ENCODE results near the gene GRK3.

GRK3 gene

DNA sequence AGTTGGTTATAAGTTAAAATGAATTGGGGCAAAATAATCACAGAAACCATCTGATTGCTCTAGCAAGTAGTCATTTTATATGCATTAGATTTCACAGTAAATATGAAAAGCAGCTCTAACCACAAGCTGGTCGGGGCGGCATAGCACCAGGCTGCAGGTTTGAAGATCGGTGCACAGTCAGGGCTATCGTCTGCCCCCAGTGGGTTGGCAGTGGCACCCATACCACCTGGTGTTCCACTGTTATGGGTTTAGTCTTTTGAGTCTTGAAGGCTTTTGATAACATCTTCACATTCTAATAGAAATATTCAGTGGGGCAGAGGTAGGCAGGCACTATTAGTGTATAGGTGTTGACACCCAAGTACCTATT, 62.1 kb downstream of the GRK3 start:
- no peak for DNase-seq (ENCODE audit: low read depth)

DNA sequence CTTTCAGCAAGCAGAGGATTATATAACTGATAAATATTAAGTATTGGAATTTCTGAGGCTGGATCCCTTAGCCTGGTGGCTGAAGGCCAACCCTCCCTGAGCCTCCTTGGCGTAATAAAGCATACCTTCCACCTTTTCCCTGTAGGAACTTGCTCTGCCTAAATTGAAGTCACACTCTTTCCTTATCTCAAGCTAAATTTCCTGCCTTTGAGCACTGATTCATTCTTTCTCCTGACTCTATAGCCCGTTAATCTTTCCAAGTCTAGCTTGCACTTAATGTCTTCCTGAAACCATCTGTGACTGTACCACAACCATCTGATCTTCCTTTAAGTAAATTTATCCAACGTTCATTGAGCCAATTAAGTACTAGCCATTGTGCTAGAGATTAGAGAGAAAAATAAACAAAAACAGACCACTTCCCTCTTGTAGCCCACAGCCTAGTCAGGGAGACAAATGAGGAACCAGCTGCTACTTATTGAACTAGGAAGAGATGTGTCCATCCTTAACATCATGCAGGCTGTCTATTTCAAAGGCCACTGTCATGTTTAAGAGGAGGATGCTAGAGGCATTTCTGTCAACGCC, 62.9 kb downstream of the GRK3 start:
- DNase-seq (ENCODE audit: low read depth) = no peak

DNA sequence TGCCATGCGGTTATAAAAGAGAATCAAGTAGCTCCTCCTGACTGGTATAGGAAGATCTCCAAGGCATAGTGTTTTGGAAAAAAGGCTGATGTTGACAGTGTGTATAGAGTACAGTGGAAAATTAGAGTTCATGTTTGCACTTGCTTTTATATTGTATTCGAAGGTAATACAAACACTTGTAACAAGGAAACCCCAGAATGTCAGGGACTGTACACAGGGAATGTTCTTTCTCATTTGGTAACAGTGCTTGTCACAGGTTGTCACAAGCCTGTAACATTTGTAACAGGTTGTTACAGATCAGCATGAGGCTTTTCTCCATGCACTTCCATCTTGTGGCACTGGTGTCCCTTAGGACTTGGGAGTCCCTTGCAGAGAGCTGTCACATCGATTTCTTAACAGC, 64.0 kb downstream of the GRK3 start:
- no peak for DNase-seq (ENCODE audit: low read depth)

DNA sequence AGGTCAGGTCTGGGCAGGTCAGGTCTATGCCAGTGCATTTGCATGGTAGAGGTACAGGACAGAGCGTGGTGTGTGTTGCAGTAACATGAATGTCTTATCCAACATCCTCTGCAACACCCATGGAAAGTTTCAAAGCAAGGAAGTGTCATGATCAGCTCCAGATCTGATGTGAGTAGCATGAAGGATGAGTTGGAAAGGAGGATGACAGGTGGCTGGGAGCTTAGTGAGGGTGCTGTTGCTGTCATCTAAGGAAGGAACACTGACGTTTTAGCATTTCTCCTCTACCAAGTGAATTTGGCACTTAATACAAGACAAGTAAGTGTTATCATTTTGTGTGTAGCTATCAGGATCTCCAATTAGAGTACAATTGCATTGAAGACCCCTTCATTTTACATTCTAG, 65.1 kb downstream of the GRK3 start:
- DNase-seq (ENCODE audit: low read depth) = no peak

DNA sequence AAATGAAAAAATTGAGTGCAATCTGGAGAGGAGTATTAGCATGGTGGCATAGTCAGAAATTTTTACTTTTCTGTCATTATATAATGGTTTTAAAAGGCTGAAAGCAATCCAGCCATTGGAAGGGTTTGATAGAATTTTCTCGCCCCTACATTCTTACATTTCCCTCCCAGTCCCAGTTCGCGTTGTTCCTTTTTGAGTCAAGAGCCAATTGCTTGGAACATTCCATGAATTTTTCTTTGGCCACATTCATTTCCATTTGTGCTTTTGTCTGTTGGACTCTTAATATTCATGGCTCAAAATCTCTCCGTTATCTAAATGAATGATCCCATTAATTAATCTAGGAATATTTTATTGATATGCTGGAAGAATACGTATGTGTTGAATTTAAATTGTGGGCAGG, 66.0 kb downstream of the GRK3 start:
- peak; percentile 19 for DNase-seq (ENCODE audit: low read depth)

DNA sequence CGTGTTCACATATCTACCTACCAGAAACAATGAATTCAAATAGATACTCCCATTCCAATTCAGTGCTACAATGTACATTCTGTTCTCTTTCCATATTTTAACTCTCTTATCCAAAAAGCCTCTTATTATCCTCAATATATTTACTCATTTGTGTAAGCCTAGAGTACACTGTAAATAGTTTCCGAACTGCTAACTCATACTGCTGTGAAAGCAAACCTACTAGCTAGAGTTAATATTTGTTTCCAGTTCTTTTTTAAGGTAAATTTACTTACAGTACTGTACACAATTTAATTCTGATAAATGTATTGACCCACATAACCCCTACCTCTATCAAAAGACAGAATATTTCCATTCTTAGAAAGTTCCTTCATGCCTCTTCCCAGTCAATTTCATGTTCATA, 71.8 kb downstream of the GRK3 start:
- no peak for DNase-seq (ENCODE audit: low read depth)

DNA sequence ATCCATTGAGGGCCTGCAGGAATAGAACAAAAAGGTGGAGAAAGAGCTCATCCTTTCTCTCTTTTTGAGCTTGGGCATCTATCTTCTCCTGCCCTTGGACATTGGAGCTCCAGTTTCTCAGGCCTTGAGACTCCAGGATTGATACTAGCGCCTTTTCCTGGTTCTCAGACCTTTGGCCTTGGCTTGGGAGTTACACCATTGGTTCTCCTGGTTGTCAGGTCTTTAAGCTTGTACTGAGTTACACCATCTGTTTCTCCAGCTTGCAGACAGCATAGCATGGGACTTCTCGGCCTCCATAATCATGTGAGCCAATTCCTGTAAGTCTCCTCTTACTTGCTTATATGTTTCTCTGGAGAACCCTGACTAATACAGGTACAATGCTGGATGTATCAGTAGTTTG, 72.6 kb downstream of the GRK3 start:
- no peak for DNase-seq (ENCODE audit: low read depth)

DNA sequence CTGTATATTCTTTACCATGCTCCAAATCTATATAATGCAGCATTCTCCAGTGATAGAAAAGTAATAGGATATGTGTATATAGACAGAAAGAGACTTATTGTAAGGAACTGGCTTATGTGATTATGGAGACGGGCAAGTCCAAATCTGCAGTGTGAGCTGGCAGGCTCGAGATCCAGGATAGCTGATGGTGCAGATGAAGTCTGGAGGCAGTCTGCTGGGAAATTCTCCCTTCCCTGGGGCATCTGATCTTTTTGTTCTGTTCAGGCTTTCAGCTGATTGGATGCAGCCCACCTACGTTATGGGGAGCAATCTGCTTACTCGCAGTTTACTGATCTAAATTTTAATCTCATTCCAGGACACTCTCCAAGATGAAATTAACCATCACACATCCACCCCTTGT, 73.2 kb downstream of the GRK3 start:
- DNase-seq (ENCODE audit: low read depth) = no peak

DNA sequence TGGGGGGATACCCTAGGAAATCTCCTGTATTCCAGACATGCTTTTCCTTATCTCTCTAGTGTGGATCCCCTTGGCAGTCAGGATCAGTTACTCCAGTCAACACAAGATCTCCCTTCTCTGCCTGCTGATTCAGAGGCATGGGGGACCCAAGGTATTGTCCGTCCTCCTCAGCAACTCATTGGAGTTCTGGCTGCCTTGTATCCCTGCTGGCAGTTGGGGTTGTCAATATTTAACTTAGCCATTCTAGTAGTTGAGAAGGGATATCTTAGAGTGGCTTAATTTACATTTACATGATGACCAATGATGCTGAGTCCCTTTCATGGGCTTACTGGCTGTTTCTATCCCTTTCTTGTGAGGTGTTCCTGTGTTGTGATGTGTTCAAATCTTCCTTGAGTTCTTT, 74.2 kb downstream of the GRK3 start:
- DNase-seq (ENCODE audit: low read depth) = no peak

DNA sequence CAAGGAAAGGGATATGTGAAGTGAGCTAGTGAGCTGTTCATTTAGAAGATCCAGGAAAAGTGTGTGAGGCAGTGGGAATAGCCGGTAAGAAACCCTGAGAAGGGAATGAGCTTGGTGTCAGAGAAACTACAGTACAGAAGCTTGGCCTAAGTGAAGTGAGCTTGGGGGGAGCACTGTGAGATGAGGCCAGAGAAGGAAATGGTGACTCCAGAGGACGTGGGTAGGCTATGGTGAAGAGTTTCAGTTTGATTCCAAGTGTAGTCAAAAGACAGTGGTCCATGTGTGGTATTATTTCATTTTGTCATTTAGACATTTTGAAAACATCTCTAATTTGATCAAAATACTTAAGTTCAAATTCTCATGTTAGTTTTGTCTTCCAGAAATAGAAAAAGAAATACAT, 77.2 kb downstream of the GRK3 start:
- DNase-seq (ENCODE audit: low read depth) = no peak

DNA sequence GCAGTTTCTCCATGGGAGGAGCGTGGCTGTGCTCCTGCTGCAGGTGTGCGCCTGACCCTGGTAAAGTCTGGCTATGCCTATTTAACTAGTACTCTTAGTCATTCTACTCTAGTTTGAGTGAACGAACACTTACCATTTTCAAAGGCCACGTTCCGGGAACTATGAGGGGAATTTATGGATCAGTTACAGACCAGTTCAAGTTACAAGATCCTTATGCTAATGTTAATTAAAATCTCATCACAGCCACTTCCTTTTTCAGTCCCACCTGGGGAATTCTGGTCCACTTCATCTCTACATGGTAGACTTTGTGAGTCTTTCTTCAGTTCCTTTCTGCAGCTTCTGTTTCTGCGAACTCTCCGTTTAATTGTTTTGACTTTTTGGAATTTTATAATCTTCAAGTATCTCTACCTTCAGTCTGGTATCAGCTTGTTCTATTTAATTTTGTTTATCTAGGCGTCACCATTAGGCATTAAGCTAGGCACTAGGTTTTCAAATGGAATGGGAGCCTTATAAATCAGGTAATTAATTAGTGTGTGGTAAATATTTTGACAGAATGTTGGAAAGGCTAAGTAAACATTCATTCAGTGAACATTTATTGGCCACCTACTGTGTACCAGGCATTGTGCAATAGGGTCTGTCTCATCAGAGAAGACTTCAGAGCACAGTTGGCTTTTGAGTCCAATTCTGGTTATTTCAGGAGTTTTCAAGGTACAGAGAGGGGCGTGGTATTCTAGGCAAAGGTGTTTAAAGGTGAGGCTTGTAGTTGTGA, 78.9 kb downstream of the GRK3 start:
- DNase-seq (ENCODE audit: low read depth) = no peak

DNA sequence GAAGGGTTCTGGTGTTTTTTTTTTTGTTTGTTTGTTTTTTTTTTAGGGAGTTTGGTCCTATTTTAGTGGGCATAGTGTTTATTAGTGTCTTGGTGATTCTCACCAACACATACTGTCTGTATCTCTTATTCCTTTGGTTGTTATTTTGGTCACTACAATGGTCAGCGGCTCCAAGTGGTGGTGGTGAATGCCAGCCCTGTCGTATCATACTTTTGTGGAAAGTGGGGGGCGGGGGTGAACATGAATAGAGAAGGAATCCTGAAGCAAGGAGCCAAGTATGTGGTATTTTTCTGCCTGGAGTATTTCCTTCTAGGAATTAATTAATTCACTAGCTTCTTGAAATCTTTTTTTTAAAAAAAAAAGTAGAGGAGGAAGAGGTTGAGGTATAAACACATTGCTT, 79.6 kb downstream of the GRK3 start:
- DNase-seq (ENCODE audit: low read depth) = no peak

DNA sequence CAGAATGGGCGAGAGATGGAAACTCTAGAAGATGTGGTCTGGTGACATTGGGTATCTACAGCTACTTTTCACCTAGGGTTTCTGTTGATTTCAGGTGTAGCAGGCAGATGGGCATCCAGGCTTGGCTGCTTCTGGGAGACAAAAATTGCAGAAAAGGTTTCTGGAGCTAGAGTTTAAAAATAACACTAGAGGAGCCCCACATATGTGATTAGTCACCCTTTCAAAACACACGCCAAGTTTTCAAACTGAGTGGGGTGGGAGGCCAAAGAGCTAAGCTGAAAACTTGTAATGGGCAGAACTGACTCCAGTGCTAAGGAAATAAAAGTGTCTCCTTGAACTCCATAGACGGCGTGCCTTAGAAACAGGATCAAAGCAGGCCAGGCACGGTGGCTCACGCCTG, 80.8 kb downstream of the GRK3 start:
- DNase-seq (ENCODE audit: low read depth) = peak; percentile 22

DNA sequence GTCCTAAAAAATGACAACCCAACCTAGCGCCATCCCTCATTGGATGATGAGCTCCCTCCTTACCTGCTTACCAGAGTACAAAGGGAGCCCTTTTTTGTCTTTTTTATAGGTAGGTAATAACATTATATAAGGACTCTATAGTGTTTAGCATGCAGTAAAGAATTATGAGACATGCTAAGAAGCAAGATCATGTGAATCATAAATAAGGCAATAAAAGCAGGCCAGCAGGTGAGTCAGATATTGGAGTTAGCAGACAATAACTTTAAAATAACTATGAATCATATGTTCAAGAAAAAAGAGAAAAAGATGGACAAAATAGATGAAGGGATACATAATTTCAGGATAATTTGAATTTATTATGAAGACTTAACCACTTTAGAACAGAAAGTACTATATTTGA, 81.5 kb downstream of the GRK3 start:
- DNase-seq (ENCODE audit: low read depth) = no peak

DNA sequence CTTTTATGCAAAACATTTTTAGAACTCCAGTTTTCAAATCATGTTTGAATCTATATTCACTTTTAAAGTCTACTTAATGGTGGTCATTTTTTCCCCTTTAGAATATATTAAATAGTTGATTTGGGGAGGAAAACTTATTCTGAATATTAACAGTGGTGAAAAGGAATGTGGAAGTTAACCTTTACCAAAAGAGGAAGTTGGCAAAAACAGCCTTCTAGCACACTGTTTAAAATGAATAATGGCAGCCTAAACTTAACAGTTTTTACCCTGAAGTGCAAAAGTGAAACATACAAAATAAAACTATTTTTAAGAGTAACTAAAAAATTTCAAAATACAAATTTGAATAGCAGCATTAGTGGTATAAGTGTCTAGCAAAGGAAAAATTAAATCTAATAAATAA, 86.4 kb downstream of the GRK3 start:
- no peak for DNase-seq (ENCODE audit: low read depth)

DNA sequence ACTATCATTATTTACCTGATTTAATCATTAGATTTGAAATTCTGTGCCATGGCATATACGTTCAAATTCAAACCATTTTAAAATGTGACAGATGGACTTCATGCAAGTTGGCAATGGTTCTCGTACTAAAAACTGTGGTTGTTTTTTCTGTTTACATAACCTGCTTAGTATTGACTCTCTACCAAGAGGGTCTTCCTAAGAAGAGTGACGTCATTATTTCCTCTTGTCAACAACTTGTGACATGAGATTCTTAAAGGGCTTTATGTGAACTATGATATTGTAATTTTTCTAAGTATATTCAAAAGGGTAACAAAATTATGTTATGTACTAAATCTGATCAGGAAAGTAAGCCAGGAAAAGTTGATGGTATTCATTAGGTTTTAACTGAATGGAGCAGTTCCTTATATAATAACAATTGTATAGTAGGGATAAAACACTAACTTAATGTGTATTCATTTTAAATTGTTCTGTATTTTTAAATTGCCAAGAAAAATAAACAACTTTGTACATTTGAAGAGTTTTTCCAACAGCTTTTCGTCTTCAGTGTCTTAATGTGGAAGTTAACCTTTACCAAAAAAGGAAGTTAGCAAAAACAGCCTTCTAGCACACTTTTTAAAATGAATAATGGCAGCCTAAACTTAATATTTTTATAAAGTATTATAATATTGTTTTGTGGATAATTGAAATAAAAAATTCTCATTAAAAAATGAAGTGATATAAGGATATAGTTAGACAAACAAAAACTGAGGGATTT, 87.0 kb downstream of the GRK3 start:
- no peak for DNase-seq (ENCODE audit: low read depth)

DNA sequence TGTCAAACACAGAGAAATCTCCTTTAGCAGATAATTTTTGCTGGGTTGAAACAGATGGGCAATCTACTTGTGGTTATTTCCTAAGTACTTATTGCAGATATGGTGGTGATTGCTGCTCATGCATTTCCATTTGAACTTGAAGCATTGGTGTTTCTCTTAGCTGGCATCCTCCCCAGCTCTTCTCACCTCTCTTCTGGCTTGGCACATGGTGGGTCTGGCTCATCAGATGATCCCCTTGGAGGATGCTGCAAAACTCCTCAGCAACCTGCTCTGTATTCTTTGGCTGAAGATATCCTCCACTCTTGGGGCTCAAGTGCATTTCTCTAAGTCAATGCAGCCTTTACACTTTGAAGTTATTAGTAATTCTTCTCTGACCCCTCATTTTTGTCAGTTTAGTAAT, 90.2 kb downstream of the GRK3 start:
- DNase-seq (ENCODE audit: low read depth) = no peak

DNA sequence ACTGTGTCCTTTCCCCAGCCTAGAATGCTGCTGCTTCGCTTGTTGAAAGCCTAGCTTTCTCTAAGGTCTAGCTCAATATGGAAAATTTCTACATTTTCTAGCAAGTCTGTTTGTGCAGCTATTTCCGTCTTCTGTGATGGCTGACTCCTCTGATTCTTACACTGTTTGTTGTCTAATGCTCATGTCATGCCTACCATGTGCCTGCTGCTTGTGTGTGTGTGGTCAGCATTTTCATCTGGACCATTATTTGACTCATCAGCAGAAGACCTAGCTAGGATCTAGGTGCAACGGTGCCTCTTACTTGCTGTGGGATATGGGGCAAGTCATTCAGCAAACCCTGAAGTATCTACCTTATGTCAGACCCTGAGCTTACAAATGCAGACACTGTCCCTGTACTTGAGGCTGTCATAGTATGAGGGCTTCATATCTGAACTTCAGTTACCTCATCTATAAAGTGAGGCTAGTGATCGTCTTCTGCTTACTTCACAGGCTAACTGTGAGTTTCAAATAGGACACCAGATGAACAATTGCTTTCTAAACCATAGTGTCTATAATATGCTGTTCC, 91.0 kb downstream of the GRK3 start:
- no peak for DNase-seq (ENCODE audit: low read depth)

DNA sequence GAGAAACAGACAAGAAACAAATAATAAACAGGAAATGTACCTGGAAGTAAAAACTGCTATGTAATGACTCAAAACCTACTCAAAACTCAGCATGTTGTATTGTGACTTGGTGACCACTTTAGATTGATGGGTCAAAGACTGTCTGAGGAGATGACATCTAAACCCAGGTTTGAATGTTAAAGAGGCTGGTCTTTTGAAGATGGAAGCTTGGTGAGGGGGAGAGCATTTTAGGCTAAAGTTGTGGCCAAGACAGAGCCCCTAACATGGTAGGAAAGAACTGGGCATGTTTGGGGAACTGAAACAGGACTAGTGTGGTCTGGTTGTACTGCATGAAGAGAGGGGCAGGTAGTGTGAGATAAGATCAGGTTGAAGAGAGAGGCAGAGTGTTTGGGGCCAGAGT, 92.2 kb downstream of the GRK3 start:
- no peak for DNase-seq (ENCODE audit: low read depth)

DNA sequence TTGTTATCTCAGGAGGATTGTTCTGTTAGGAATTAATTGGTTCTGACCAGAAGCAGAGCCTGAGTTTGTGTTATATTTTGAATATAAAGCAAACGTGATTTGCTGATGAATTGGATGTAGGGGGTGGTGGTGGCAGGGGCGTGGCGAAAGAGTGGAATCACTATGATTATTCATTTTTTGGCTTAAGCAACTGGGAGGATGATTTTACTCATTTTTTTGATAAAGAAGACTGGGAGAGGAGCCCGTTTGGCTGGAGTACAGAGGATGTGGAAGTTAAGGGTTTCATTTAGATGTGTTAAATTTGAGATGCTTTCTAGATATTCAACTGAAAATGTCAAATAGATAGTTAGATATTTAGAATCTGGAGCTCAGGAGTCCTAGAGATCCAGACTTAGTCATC, 94.2 kb downstream of the GRK3 start:
- DNase-seq (ENCODE audit: low read depth) = no peak

DNA sequence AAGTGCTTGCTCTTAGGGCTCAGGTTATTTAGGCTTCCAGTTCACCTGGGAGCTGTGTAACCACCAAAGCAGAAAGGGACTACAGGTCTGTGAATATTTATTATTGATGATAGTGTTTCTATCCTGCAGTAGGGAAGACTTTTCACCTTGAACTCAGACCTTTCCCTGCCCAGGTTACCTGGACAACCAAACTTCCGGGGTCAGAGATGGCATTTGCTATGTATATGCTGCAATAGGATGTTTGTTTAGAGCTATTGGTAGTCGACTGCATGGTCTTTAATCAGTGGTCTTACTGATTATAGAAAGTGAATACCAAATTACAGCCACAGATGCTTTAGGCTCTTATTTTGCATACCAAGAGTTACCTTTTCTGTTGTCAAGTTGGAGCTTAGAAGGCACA, 94.9 kb downstream of the GRK3 start:
- no peak for DNase-seq (ENCODE audit: low read depth)

DNA sequence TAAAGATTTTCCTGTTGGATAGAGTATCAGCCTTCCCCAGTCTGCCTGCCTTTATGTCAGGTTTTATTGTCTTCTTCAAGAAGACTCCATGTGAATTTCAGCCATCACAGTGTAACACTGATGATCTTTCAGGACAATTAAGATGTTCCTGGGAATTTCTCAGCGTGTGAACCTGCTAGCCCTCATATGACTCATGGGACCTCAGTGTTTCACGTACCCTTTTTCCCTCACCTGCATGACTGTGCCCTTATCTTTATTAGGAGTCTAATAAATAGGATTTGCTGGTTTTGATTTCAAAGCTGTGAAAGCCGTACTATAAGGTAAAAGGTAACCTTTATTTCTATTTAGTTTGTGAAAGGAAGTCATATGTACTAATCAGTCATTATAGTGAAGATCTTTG, 95.9 kb downstream of the GRK3 start:
- no peak for DNase-seq (ENCODE audit: low read depth)

DNA sequence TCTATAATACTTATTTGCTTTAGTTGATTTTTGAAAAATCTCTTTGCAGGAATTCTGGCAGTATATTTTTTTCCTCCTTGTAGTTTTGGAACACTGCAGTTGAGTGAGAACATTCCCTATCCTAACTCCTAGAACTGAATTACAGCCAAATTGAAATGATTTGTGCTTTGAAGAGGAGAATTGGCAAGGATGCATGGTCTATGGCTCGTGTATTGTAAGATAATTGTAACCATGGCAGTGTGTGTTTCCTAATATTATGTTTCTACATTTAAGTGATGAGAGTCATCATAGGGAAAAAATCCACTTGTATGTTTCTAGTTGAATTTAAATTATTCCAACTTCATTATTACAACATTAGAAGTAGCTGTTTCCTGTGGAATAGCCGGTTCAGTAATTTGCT, 96.6 kb downstream of the GRK3 start:
- DNase-seq (ENCODE audit: low read depth) = no peak

Measured in EH (cell line).